GM20431 (cell line): ENCODE results near the gene MATK.

Experiments used
- in situ Hi-C: fragments of 300-500 bp; cut with MseI, MboI; formaldehyde crosslinking; loops from one replicate; pipeline ENCODE4 v1.15.0; 2020; ENCODE audit warnings: low sequenced_read_pairs; ENCODE audit not compliant: unreplicated experiment

MATK gene

DNA sequence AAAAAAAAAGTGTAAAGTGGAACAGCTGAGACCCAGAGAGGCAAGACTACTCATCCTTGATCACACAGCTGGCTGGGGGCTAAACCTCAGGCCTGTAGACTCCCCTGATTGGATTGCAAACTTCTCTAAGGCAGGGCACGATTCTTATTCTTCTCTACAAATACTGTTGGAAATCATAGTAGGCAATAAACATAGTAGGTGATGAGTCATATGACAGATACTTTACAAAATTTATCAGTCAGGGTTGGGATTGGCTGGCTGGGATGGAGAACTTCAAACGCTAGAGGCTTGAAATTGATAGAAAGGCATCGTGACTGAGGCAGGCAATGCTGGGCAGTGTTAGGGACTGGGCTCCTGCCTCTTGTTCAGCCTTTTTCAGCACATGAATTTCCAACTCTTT is 5.9 kb upstream of the MATK start:
- in situ Hi-C loops = no loop called here

- in situ Hi-C loops = no loop called here
Measured at GRCh38 chr19:3790941-3791340, 4.8 kb upstream of the MATK start.

- in situ Hi-C loops = no loop called here
Measured at GRCh38 chr19:3790209-3790734, 4.1 kb upstream of the MATK start.

DNA sequence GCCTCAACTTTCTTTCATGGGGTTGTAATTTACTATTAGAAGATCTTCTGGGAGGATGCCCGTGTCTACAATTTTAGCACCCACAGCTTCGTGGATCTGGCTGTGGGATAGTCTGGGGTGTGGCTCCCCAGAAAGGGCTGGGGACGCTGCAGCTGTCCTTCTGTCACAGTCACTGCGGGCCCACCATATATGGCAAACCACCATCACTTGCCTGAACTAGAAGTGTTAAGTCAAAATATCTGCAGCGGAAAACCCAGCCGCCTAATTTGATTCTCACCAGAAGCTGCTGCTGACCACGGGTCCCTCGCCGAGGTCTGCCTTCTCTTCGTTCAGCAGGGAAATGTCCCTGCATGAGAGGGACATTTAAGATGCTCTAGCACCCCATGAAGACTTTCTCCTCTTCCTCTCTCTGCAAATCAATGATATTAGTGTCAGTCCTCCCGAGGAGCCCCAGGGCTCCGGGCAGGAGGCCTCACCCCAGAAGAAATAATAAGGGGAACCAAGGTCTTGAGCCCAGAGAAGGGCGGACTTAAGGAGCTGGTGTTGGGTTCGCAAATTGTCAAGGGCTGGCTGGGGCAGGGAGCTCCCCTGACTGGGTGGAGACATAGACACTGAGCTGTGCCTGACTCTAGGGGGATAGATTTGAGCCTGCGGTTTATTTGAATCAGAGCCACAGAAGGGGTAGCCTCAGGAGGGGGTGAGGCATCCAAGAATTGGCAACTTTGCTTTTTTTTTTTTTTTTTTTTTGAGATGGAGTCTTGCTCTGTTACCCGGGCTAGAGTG is 3.0 kb upstream of the MATK start:
- in situ Hi-C loops = no loop called here

DNA sequence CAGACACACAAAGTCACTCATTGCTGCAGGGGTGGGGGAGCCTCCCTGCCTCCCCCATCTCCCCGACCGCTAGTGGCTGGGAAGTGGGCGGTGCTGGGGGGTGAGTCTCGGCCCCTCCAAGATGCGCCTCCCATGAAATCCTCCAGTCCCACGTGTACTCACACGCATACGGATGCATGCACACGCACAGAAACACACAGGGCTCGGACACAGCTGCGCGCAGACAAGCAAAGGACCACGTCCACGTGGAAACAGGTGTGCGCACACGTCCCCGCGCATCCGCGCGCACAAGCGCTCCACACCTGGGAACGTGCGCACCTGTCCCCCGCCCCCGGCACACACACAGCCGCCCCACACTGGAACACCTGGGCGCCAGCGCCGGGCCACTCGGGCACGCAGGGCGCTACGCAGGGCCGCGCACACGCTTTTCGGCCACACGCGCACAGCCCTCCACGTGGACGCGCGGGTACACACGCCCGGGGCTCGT is 687 bp downstream of the MATK start:
- in situ Hi-C loops = no loop called here

- in situ Hi-C loops = no loop called here
Measured at GRCh38 chr19:3784607-3785450, 1.4 kb downstream of the MATK start.

DNA sequence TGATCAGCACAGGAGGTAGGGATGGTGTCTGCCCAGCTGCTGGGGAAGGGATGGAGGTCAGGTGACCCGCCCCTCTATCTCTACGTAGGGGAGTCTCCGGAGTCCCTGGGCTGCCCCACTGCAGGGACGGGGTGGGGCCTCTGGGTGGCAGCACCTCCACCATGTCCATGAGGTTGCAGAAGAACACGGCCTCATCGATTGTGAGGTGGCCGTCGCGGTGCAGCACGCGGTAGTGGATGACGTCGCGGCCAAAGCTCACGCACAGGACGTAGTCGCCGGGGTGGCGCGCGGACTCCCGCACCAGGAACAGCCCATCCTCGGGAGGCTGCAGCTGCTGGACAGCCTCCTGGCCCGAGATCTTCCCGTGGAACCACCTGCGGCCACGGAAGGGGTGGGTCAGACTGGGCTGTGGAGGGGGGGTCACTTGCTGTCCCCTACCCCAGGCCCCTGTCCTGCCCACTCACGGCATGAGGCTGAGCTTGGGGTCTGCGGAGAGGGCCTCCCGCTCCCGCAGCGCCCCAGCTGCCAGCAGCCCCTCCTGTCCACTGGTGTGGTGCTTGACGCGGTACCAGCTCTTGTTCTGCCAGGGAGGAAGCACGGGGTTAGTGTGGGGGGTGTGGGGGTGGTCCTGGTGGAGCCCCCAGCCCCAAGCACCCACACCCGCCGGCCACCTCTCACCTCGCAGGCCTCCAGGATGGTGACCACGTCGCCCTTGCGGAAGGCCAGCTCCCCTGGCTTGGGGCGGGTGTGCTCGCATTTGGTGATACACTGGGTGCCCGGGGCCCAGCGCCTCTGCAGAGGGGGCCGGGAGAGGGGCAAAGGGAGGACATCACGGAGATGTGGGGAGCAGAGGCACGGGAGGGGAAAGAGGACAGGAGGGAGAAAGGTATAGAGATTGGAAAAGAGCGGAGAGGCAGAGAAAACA is 2.3 kb downstream of the MATK start:
- in situ Hi-C loops = no loop called here

GRCh38 chr19:3782903-3783302 is 3.3 kb downstream of the MATK start:
- in situ Hi-C loops = no loop called here

GRCh38 chr19:3782330-3782729 is 3.9 kb downstream of the MATK start:
- in situ Hi-C loops = no loop called here

DNA sequence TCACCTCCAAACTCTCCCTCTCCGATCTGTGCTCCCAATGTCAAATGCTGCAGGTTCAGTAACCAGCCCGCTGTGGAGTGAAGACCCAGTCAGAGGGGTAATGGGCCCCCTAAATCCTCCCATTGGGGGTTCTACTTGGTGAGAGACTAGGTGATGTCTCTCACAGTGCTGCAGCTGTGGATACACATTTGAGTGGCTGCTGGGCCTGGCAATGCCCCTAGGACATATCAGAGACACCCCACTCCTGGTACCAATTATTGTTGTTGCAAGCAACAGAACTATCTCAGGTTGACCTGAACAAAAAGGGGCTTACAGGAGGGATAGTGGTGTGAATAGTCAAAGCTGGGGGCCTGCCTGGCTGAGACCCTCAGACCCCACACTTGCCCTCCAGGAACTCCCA is 4.6 kb downstream of the MATK start:
- in situ Hi-C loops = no loop called here

GRCh38 chr19:3780786-3781304 is 5.3 kb downstream of the MATK start:
- in situ Hi-C loops = no loop called here

DNA sequence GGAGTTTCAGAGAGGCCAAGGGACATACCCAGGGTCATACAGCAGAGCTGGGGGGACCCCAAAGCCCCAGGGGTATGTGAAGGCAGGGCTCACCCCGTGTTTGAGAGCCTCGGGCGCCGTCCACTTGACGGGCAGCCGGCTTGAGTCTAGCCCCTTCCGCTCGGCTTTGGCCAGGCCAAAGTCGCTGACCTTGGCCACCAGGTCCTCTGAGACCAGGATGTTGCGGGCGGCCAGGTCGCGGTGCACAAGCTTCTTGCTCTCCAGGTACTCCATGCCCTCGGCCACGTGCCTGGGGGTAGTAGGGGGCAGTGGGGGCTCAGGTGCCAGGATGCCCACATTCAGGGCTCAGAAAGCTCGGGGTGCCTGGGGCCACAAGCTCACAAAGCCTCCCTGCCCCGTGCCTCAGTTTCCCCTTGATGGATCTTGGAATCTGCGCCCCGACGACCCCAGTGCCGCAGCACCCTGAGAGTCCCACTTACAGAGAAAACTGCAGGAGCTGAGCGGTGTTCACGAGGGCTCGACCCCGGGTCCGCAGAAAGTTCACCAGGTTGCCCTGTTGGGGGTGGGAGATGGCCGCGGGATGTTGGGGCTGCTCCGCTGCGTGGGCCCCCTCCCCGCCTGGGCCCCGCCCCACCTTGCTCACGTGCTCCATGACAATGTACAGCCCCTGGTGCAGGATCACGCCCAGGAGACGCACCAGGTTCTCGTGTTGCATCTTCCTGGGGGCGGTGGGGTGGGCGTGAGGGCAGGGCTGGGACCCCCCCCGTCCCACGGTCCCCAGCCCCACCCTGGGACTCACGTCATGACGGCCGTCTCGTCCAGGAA is 7.1 kb downstream of the MATK start:
- in situ Hi-C loops = no loop called here

DNA sequence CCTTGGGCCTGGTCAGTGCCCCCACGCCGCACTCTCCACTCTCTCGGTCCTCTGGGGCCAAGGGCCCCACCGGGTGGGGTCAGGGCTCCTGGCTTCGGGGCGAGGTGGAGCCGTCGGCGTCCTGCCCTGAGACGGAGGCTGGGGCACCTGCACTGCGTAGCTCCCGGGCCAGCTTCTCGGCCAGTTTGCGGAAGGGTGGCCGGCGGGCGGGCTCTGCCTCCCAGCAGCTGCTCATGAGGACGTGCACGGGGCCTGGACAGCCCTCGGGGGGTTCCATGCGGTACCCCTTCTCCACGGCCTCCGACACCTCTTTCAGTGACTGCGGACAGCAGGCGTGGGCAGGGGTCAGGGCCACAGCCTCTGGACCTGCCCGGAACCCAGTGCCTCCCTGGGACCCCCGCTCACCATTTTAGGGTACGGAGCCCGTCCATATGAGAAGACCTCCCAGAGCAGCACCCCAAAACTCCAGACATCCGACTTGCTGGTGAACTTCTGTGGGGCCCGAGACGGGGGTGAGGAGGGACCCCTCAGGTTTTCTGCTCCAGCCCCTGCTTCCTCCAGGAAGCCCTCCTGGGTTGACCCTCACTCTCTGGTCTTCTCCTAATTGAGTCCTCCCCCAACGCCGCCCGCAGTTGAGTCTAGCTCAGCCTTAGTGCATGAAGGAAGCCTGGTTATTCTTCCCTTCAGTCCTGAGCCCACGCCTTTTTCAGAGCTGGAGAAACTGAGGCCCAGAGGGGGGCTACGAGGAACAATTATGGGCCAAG is 7.9 kb downstream of the MATK start:
- in situ Hi-C loops = no loop called here

DNA sequence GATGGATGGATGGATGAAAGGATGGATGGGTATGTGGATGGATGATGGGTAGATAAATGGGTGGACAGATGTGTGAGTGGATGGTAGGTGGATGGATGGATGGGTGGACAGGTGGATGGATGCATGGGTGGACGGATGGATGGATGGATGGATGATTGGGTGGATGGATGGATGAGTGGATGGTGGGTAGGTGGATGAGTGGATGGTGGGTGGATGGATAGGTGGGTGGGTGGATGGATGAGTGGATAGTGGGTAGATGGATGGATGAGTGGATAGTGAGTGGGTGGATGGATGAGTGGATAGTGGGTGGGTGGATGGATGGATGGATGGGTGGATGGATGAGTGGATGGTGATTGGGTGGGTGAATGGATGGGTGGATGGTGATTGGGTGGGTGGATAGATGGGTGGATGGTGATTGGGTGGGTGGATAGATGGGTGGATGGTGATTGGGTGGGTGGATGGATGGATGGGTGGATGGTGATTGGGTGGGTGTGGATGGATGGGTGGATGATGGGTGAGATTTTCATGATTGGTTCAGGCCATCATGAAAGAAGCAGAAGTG is 9.6 kb downstream of the MATK start:
- in situ Hi-C loops = no loop called here

GRCh38 chr19:3775831-3776230 is 10.3 kb downstream of the MATK start:
- in situ Hi-C loops = no loop called here

GRCh38 chr19:3775374-3775711 is 10.8 kb downstream of the MATK start:
- in situ Hi-C loops = no loop called here

DNA sequence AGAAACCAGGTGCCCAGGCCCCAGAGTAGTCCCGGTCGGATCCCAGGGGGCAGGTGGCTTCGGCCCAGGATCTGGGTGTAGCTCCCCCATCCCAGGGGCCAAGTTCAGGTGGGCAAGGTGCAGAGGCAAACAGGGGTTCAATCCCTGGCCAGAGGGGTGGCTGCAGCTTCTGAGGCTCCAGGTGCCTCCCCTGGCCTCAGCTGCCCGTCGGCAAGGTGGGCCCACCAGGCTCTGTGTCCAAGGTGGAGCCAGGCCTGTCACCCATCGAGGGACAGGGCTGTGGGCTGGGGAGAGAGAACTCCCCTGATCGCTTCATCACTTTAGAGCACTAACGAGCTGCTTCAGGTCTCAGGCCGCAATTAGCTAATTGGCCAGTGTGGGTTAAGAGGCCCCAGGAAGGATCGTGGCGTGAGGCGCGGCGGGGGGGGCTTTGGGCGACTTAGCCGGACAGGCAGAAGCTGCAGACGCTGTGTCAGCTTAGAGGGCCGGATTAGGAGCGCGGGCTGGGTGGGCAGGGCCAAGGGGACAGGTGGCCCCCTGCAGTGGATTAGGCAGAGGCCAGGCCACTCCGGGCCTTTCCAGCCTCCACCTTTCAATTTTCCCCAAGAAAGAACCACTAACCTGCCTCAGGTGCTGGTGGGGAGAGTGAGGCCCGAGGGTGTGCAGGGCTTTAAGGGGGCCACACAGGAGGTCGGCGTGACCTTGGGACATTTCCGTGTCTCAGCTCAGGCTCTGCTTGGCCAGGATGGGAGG is 11.4 kb downstream of the MATK start:
- in situ Hi-C loops = no loop called here
